ENCODE measurements around the gene GFRA4.

The GFRA4 gene

GRCh38 chr20:3663031-3663701, at the start of gene GFRA4:
Gene GFRA4, minus strand, starts transcription at chr20:3663399. Its CDS starts 0 bp downstream, at chr20:3663399.
- no peak for DNase-seq (ENCODE audit: low spot score)

DNA sequence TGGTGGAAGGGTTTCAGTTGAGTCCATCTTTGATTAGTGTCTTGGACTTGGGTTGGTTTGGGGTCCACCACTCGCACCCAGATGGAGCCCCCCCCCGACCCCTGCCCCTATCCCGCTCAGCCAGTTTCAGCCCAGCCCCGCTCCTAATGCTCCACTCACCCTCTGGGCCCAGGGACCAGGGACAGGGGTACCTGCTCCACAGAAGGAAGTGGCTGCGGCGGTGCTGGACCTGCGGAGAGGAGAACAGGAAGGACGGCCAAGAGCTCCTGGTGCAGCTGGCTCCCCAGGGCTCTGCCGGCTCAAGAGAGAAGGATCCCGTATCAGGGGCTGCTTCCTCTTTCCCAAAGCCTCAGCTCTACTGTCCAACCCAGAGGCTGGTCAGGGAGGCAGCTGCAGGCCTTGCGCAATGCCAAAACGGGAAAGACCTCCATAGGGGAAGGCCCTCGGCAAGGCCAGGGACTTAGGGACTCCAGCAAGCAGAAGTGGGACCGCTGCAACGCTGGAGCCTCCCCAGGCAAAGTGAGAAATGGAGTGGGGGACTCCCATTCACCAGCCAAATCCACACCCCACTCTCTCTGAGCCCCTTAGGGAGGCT, 49.2 kb upstream of the GFRA4 start, which contains the start of gene SIGLEC1:
SIGLEC1 (minus strand) TSS at position 322 of the 595 bp plus-strand sequence. CDS start 5,472 bp downstream, outside the sequence.
- no peak for DNase-seq (ENCODE audit: low spot score)

GRCh38 chr20:3711484-3711941, 48.3 kb upstream of the GFRA4 start:
- no peak for DNase-seq (ENCODE audit: low spot score)

DNA sequence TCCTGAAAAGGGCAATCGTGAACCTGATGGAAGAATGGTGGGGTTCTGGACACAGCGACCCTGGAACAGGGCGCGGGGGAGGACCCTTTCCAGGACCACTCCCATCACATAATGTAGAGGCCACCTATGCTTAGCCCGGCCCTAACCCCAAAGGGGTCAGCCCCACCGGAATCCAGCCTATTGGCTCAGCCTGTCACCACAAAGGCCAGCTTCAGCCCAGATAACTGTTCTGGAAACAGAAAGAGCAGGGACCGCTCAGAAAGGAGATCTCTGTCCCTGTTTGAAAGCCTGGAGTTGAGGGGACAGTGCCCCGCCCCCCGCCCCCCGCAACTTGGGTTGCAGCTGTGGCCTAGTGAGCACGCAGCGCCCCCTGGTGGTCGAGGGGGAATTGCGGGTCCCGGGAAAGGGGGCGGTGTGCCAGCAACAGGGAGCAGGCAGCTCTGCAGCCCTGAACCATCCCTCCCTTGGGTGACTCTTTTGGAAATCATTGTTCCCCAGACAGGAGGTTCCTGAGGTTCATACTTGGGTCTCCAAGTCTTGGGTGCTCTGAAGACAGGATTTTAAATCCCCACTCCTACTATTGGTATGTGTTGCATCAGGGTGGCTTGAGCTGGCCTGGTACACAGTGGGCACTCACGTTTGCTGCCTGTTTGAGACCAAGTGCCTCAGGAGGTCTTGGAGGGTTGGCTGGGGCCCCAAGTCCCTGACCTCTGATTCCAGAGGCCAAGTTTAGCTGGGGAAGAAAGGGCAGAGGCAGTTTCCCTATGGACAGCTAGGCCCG, 47.7 kb upstream of the GFRA4 start:
- DNase-seq (ENCODE audit: low spot score), result peak; percentile 56

- DNase-seq (ENCODE audit: low spot score), result no peak
Observed at GRCh38 chr20:3710011-3710466, 46.8 kb upstream of the GFRA4 start.

GRCh38 chr20:3707508-3707899, 44.3 kb upstream of the GFRA4 start:
- DNase-seq (ENCODE audit: low spot score), result no peak

DNA sequence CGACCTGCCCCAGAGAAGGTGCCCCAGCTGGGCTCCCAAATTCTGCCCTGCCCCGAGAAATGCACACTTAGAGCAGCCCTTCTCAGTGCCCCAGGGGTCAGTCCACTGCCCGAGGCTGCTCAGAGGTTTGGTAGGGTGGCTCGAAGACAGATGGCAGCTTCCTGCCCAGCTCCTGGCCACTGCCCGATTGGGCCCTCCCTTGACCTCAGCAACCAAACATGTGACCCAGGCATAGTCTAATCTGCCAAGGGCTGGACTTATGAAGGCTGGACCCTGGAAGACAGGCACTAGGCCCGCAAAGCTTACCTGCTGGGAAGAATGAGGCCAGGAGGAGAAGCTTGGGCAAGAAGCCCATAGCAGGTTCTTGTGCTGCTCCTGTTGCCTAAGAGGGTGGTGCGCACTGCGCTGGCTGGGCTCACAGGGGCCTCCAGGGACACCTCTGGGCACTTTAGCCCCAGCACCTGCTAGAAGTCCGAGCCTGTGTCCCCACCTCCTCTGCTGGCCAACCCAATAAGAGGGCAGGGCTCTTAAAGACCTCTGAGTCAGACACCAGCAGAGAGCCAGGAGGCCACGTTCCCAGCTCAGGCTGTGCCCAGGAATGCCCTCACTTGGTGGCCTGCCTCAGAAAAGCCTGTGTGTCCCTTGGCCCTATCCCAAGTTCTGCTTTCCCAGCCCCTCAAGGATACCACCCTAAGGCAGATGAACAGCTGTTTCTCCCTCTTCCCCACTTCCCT, 43.7 kb upstream of the GFRA4 start:
- DNase-seq (ENCODE audit: low spot score), result no peak

DNA sequence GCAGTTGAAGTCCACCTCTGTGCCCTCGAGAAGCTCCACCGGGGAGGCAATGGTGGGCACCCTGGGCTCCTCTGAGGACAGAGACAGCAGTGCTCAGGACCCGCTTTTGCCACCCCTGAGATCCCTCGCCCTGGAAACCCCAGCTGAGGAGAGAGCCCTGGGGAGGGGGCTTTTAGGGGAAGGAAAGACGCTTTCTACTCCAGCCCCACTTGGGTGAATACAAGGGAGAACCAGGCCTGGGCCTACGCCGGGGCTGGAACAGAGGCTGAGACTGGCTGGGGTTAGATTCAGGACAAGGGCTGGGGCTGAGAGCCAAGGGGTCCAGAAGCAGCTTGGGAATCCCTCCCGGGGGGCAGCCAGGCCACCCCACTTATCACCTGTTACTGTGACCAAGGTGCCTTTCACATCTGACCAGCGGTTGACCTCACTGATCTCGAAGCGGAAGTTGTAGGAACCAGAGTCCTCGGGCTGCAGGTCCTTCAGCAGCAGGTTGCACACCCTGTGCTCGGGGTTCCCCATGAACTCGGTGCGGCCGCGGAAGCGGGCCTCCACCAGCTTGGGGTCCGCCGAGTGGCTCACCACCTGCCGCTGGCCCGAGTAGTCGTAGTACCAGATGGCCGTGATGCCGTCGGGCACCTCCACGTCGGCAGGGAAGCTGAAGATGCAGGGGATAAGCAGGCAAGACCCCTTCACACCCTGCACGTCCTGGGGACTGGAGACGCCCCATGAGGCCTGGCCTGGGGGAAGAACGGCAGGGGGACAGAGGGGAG, 43.0 kb upstream of the GFRA4 start:
- no peak for DNase-seq (ENCODE audit: low spot score)

DNA sequence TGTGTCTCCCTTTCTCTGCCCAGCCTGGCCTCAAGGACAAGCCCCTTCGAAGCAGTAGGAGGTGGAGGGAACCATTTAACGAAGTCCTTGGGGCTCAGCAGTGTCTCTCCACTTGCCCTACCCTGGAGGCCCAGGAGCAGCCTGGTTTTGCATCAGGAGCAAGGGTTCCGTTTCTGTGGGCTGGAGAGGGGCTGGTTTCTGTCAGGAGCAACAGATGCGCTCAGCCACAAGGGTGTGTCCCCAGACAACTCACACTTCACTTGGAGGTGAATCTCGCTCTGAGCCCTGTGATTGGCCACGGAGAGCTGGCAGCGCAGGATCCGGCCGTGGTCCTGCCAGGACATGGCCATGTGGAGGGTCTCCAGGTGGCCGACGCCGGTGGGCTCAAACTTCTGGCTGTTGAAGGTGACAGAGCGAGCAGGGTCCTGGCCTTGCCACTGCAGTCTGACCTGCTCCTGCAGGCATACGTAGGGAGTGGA, 42.3 kb upstream of the GFRA4 start:
- no peak for DNase-seq (ENCODE audit: low spot score)

- no peak for DNase-seq (ENCODE audit: low spot score)
Observed at GRCh38 chr20:3704087-3704486, 40.9 kb upstream of the GFRA4 start.

GRCh38 chr20:3702611-3703391, 39.6 kb upstream of the GFRA4 start:
- DNase-seq (ENCODE audit: low spot score), result no peak

GRCh38 chr20:3701061-3701998, 38.1 kb upstream of the GFRA4 start:
- DNase-seq (ENCODE audit: low spot score), result no peak

DNA sequence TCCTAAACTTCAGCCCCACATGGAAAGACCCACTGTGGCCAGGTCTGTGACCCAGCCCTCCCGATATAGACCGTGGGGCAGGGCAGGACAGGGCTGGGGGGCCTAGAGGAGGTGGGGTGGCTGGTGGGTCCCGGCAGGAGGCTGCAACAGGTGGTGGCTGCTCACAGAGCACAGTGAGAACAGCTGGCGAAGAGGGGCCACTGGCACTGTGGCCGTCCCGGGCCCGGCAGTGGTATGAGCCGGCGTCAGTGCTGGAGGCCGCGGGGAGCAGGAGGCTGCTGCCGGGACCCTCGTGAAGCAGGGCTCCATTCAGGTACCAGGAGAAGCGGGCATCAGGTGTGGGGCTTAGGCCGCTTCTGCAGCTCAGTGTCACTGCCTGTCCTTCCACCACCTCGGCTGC, 35.8 kb upstream of the GFRA4 start:
- DNase-seq (ENCODE audit: low spot score), result no peak

- no peak for DNase-seq (ENCODE audit: low spot score)
Observed at GRCh38 chr20:3698591-3699001, 35.4 kb upstream of the GFRA4 start.

GRCh38 chr20:3697588-3698305, 34.5 kb upstream of the GFRA4 start:
- DNase-seq (ENCODE audit: low spot score), result no peak

DNA sequence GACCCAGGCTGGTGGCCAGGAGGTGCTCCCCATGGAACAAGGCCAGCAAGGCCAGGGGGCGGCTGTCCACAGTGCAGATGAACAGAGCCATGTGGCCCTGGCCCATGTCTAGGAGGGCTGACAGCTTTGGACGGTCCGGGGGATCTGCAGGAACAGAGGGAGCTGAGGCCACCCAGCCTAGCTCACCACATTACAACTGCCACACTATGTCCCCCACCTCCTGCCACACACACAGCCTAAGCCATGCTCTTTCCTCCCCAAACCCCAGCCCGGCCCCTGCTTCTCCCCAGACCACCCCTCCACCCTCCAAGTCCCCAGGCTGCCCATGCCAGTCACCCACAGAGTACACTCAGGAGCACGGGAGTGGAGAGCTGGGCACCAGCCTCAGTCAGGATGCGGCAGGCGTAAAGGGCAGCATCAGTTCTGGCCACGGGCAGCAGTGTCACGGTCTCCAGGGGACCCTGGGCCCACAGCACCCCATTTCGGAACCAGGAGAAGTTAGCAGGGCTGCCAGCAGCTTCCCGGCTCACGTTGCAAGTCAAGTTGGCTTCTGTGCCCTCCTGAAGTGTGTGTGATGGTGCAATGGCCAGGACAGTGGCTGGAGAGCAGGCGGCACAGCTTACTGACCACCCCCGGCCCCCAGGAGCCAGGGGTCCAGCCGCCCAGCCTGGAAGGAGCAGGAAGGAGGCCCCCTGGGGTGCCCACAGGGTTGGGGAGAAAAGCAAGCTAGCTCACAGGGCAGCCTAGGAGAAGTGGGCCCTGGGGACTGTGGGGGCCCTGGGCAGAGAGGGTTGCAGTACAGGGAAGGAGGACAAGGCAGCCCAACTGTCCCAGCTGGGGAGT, 33.8 kb upstream of the GFRA4 start:
- DNase-seq (ENCODE audit: low spot score), result no peak

DNA sequence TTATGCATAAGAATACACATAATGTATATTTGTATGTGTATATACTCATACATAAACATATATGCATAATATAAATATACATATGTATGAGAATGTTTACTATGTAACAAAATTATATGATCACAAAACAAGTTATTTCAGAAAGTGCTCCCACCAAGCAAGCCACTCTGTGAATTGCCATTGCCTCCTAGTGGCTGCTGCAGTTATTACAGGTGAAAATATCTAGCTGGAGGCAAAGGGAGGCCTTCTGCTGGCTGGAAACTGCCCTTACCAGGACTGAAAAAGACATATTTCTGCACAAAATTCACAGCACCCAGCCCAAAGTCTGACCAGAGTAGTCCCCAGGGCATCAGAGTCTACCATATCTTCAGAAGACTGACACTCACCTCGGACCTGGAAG, 33.0 kb upstream of the GFRA4 start:
- DNase-seq (ENCODE audit: low spot score), result no peak

GRCh38 chr20:3694864-3695263, 31.7 kb upstream of the GFRA4 start:
- no peak for DNase-seq (ENCODE audit: low spot score)
